Activated B cell treated with CpG ODN at 0.5 μM for 24 hours (primary cell): Measurements from ENCODE around the gene CORIN. TPM values are rescaled to one million over a fixed set of nuclear protein-coding genes. Genes with fewer than 3 reads are reported as not detected.

Source experiments
- ATAC-seq: fragments of 200-7000 bp; cut with Tn5 transposase; one replicate; pipeline ENCODE4 v1.10.0; 2021; ENCODE audit warnings: low read depth, mild to moderate bottlenecking, moderate library complexity
- CTCF ChIA-PET: fragments of 350-600 bp; sonication (Branson Sonifier 250); formaldehyde crosslinking; loops from one replicate; lab custom pipeline; 2021; ENCODE audit warnings: antibody characterized with exemption; lab: Charles Lee
- POLR2A ChIA-PET: fragments of 350-600 bp; sonication (Branson Sonifier 250); formaldehyde crosslinking; loops from one replicate; lab custom pipeline; 2021; ENCODE audit warnings: antibody characterized with exemption; lab: Charles Lee
- DNase-seq: peaks from one replicate; pipeline ENCODE4 v3.0.0; 2022
- H3K27ac Mint-ChIP-seq: one replicate; pipeline ENCODE4 v1.8.0; 2020; ENCODE audit warnings: mixed read lengths
- H3K27me3 Mint-ChIP-seq: one replicate; pipeline ENCODE4 v1.8.0; 2021; ENCODE audit warnings: mixed read lengths
- H3K36me3 Mint-ChIP-seq: one replicate; pipeline ENCODE4 v1.8.0; 2021; ENCODE audit warnings: low read depth, mixed read lengths
- H3K4me1 Mint-ChIP-seq: one replicate; pipeline ENCODE4 v1.8.0; 2021; ENCODE audit warnings: mixed read lengths
- H3K4me3 Mint-ChIP-seq: one replicate; pipeline ENCODE4 v1.8.0; 2020; ENCODE audit warnings: mild to moderate bottlenecking, mixed read lengths
- H3K9me3 Mint-ChIP-seq: one replicate; pipeline ENCODE4 v1.8.0; 2020; ENCODE audit warnings: mixed read lengths
- CTCF ChIP-seq: fragments of 200-600 bp; IDR thresholded peaks from one replicate; pipeline ENCODE4 v1.8.0; 2022; ENCODE audit warnings: antibody characterized with exemption, mild to moderate bottlenecking
- intact Hi-C: fragments of 100-400 bp; cut with micrococcal nuclease; formaldehyde crosslinking; loops from one replicate; pipeline ENCODE4 v1.15.1; 2024
- total RNA-seq: library from RNA; stranded (reverse); gene quantifications from 2 replicates; pipeline ENCODE4 v1.2.3, GENCODE V29; 2022

The CORIN gene
- total RNA-seq, 1 donor from 2014 or later: not detected

GRCh38 chr4:47617607-47618006 lies 220.3 kb downstream of the CORIN start:
- no peak for ATAC-seq
- DNase-seq: no peak
- ChIA-PET POLR2A (no interaction called here), CTCF (no interaction called here)
- H3K4me1 Mint-ChIP-seq: no peaks in the 10 kb centered on the region
- intact Hi-C loops: no loop called here
- no peaks in the 10 kb centered on the region for H3K9me3 Mint-ChIP-seq
- H3K36me3 Mint-ChIP-seq: no peaks in the 10 kb centered on the region
- no peak for TF ChIP-seq CTCF
- no peak overlapping the region for H3K27ac Mint-ChIP-seq
- no peak overlapping the region for H3K4me3 Mint-ChIP-seq
- H3K27me3 Mint-ChIP-seq: no peaks in the 10 kb centered on the region

GRCh38 chr4:47615385-47615784 lies 222.5 kb downstream of the CORIN start:
- Mint-ChIP-seq H3K27ac (no peak overlapping the region), H3K4me3 (no peak overlapping the region), H3K36me3 (no peaks in the 10 kb centered on the region), H3K27me3 (no peaks in the 10 kb centered on the region), H3K9me3 (no peaks in the 10 kb centered on the region), H3K4me1 (no peaks in the 10 kb centered on the region)
- intact Hi-C loops: no loop called here
- ATAC-seq (no peak), DNase-seq (no peak)
- CTCF ChIA-PET: no interaction called here
- no peak for TF ChIP-seq CTCF
- POLR2A ChIA-PET: no interaction called here

- ChIA-PET POLR2A (no interaction called here), CTCF (no interaction called here)
- ATAC-seq: no peak
- intact Hi-C loops: no loop called here
- no peak for TF ChIP-seq CTCF
- Mint-ChIP-seq H3K36me3 (no peaks in the 10 kb centered on the region), H3K9me3 (no peaks in the 10 kb centered on the region), H3K4me3 (no peak overlapping the region), H3K27me3 (no peaks in the 10 kb centered on the region), H3K27ac (no peak overlapping the region), H3K4me1 (no peaks in the 10 kb centered on the region)
- DNase-seq: no peak
These were observed 225.5 kb downstream of the CORIN start for GRCh38 chr4:47612116-47613023.

GRCh38 chr4:47606482-47606881 lies 231.4 kb downstream of the CORIN start:
- DNase-seq: no peak
- no peak for ATAC-seq
- no peak for TF ChIP-seq CTCF
- ChIA-PET POLR2A (no interaction called here), CTCF (no interaction called here)
- no peaks in the 10 kb centered on the region for H3K4me1 Mint-ChIP-seq
- peaks cover 13% of the 10 kb centered on the region for H3K36me3 Mint-ChIP-seq
- H3K27me3 Mint-ChIP-seq: no peaks in the 10 kb centered on the region
- intact Hi-C loops: no loop called here
- H3K9me3 Mint-ChIP-seq: peaks cover 7% of the 10 kb centered on the region
- H3K4me3 Mint-ChIP-seq: no peak overlapping the region
- no peak overlapping the region for H3K27ac Mint-ChIP-seq

GRCh38 chr4:47598896-47599295 lies 239.0 kb downstream of the CORIN start:
- Mint-ChIP-seq H3K36me3 (peaks cover 41% of the 10 kb centered on the region), H3K27me3 (no peaks in the 10 kb centered on the region), H3K4me1 (no peaks in the 10 kb centered on the region), H3K27ac (no peak overlapping the region), H3K9me3 (peaks cover 7% of the 10 kb centered on the region), H3K4me3 (no peak overlapping the region)
- TF ChIP-seq CTCF: no peak
- ChIA-PET POLR2A (no interaction called here), CTCF (no interaction called here)
- no peak for DNase-seq
- intact Hi-C loops: no loop called here
- ATAC-seq: no peak
